H9 (cell line): Measurements from ENCODE around the gene TMEM185B. TPM values are rescaled to one million over a fixed set of nuclear protein-coding genes. Genes with fewer than 3 reads are reported as not detected.

Experiments
- DNase-seq: peaks from one replicate; pipeline ENCODE4 v3.0.0-alpha.2; 2017
- H2AFZ ChIP-seq: one replicate; pipeline ENCODE4 v1.6.1; 2013; ENCODE audit warnings: mild to moderate bottlenecking, low read length, control low read depth, moderate library complexity
- H2AK5ac ChIP-seq: 2 replicates; pipeline ENCODE4 v1.6.1; 2013; ENCODE audit warnings: low read length, control low read depth, mixed read lengths; ENCODE audit not compliant: insufficient read length
- H2BK120ac ChIP-seq: one replicate; pipeline ENCODE4 v1.6.1; 2013; ENCODE audit warnings: low read depth, mild to moderate bottlenecking, low read length, control low read depth, inconsistent platforms; ENCODE audit not compliant: poor library complexity, severe bottlenecking
- H2BK12ac ChIP-seq: 2 replicates; pipeline ENCODE4 v1.6.1; 2013; ENCODE audit warnings: low read length, control low read depth, mixed read lengths, low read depth; ENCODE audit not compliant: insufficient read length
- H2BK15ac ChIP-seq: 2 replicates; pipeline ENCODE4 v1.6.1; 2013; ENCODE audit warnings: low read depth, low read length, control low read depth
- H2BK20ac ChIP-seq: one replicate; pipeline ENCODE4 v1.6.1; 2013; ENCODE audit warnings: low read depth, mild to moderate bottlenecking, low read length, control low read depth, inconsistent platforms; ENCODE audit not compliant: poor library complexity, severe bottlenecking
- H2BK5ac ChIP-seq: 2 replicates; pipeline ENCODE4 v1.6.1; 2013; ENCODE audit warnings: low read length, control low read depth, mixed read lengths; ENCODE audit not compliant: insufficient read length
- H3K14ac ChIP-seq: 2 replicates; pipeline ENCODE4 v1.6.1; 2013; ENCODE audit warnings: low read length, control low read depth; ENCODE audit not compliant: insufficient read depth
- H3K18ac ChIP-seq: 2 replicates; pipeline ENCODE4 v1.6.1; 2013; ENCODE audit warnings: low read depth, mild to moderate bottlenecking, mixed read lengths, low read length, control low read depth; ENCODE audit not compliant: insufficient read length
- H3K23ac ChIP-seq: 2 replicates; pipeline ENCODE4 v1.6.1; 2013; ENCODE audit warnings: low read length, control low read depth, mixed read lengths, low read depth; ENCODE audit not compliant: insufficient read length
- H3K23me2 ChIP-seq: 2 replicates; pipeline ENCODE4 v1.6.1; 2013; ENCODE audit warnings: low read depth, mild to moderate bottlenecking, mixed read lengths, low read length, control low read depth; ENCODE audit not compliant: insufficient read length, poor library complexity, severe bottlenecking
- H3K27ac ChIP-seq: 2 replicates; pipeline ENCODE4 v1.5.1; 2013; ENCODE audit warnings: low read length, control low read depth, mixed read lengths, low read depth; ENCODE audit not compliant: insufficient read length
- H3K27me3 ChIP-seq: 2 replicates; pipeline ENCODE4 v1.6.1; 2013; ENCODE audit warnings: low read length, control low read depth, inconsistent platforms; ENCODE audit not compliant: insufficient read depth
- H3K4ac ChIP-seq: 2 replicates; pipeline ENCODE4 v1.6.1; 2013; ENCODE audit warnings: low read depth, mild to moderate bottlenecking, control low read depth, inconsistent platforms, low read length, moderate library complexity
- H3K4me1 ChIP-seq: 2 replicates; pipeline ENCODE4 v1.6.1; 2013; ENCODE audit warnings: low read length, control low read depth, inconsistent platforms; ENCODE audit not compliant: insufficient read depth
- H3K4me2 ChIP-seq: 2 replicates; pipeline ENCODE4 v1.6.1; 2013; ENCODE audit warnings: low read length, control low read depth, mixed read lengths; ENCODE audit not compliant: insufficient read length, insufficient read depth
- H3K56ac ChIP-seq: 2 replicates; pipeline ENCODE4 v1.6.1; 2013; ENCODE audit warnings: low read depth, mild to moderate bottlenecking, mixed read lengths, low read length, control low read depth; ENCODE audit not compliant: insufficient read length
- H3K79me1 ChIP-seq: 2 replicates; pipeline ENCODE4 v1.6.1; 2013; ENCODE audit warnings: low read depth, mild to moderate bottlenecking, moderate library complexity, low read length, control low read depth, inconsistent platforms; ENCODE audit not compliant: insufficient read depth, poor library complexity, severe bottlenecking
- H3K79me2 ChIP-seq: 2 replicates; pipeline ENCODE4 v1.6.1; 2013; ENCODE audit warnings: low read length, control low read depth, inconsistent platforms; ENCODE audit not compliant: insufficient read depth
- H3K9ac ChIP-seq: 2 replicates; pipeline ENCODE4 v1.6.1; 2013; ENCODE audit warnings: low read length, control low read depth, mixed read lengths; ENCODE audit not compliant: insufficient read length; ENCODE audit errors: extremely low read depth
- H3K9me3 ChIP-seq: one replicate; pipeline ENCODE4 v1.6.1; 2013; ENCODE audit warnings: low read depth, low read length, inconsistent platforms; ENCODE audit not compliant: control insufficient read depth
- H3T11ph ChIP-seq: one replicate; pipeline ENCODE4 v1.6.1; 2013; ENCODE audit warnings: mild to moderate bottlenecking, low read length, control low read depth, inconsistent platforms
- H4K20me1 ChIP-seq: one replicate; pipeline ENCODE4 v1.6.1; 2013; ENCODE audit not compliant: control insufficient read depth, insufficient read length, insufficient read depth
- H4K5ac ChIP-seq: 2 replicates; pipeline ENCODE4 v1.6.1; 2013; ENCODE audit warnings: low read depth, mild to moderate bottlenecking, mixed read lengths, low read length, control low read depth; ENCODE audit not compliant: insufficient read length
- H4K8ac ChIP-seq: replicated peaks from 2 replicates; pipeline ENCODE4 v1.6.1; 2013; ENCODE audit warnings: low read length, control low read depth, mixed read lengths, low read depth; ENCODE audit not compliant: insufficient read length
- H4K91ac ChIP-seq: 2 replicates; pipeline ENCODE4 v1.6.1; 2013; ENCODE audit warnings: low read depth, mild to moderate bottlenecking, moderate library complexity, mixed read lengths, low read length, control low read depth; ENCODE audit not compliant: insufficient read length
- H3K27ac Mint-ChIP-seq, 3 experiments: 2 replicates in 2 of 3; 3 replicates in 1 of 3; pipeline ENCODE4 v1.8.0; 2020 to 2021; ENCODE audit warnings: mixed read lengths in 3 of 3, mild to moderate bottlenecking in 1 of 3, moderate library complexity in 1 of 3
- H3K27me3 Mint-ChIP-seq: 2 replicates; pipeline ENCODE4 v1.8.0; 2021; ENCODE audit warnings: low read depth, mild to moderate bottlenecking, moderate library complexity, mixed read lengths
- H3K36me3 Mint-ChIP-seq, 3 experiments: 2 replicates in 2 of 3; 3 replicates in 1 of 3; pipeline ENCODE4 v1.8.0; 2020 to 2021; ENCODE audit warnings: low read depth in 3 of 3, mixed read lengths in 3 of 3; ENCODE audit not compliant: insufficient read depth in 1 of 3
- H3K4me1 Mint-ChIP-seq, 2 experiments: 2 replicates each; pipeline ENCODE4 v1.8.0; 2020; ENCODE audit warnings: mixed read lengths in 2 of 2
- H3K4me3 Mint-ChIP-seq, 2 experiments: 2 replicates in 1 of 2; 3 replicates in 1 of 2; pipeline ENCODE4 v1.8.0; 2020 to 2021; ENCODE audit warnings: mild to moderate bottlenecking in 2 of 2, mixed read lengths in 2 of 2, moderate library complexity in 1 of 2
- H3K9me3 Mint-ChIP-seq, 2 experiments: 2 replicates in 1 of 2; 3 replicates in 1 of 2; pipeline ENCODE4 v1.8.0; 2020; ENCODE audit warnings: mild to moderate bottlenecking in 2 of 2, mixed read lengths in 2 of 2, moderate library complexity in 1 of 2
- WGBS: extraction: QIAGEN DNeasy Blood & Tissue Kit; methylation state at CpG from one replicate; pipeline ENCODE4 v1.1.7; 2013; ENCODE audit warnings: missing lambda C conversion rate, low lambda C conversion rate, mixed read lengths; ENCODE audit not compliant: insufficient read length; ENCODE audit errors: extremely low coverage; 5-methylcytosine and 5-hydroxymethylcytosine counted together
- long read RNA-seq: library from polyadenylated mRNA; unstranded; transcript quantifications from one replicate; pipeline ENCODE4 v2.0.0, GENCODE V29; 2020
- total RNA-seq: library from RNA; stranded (reverse); gene quantifications from 2 replicates; pipeline ENCODE4 v1.2.1, GENCODE V29; 2021
- TF ChIP-seq, protein P1 (sequence below): fragments of 200-600 bp; sonication (generic); conservative IDR thresholded peaks from 3 replicates; pipeline ENCODE4 v1.8.0; 2021; ENCODE audit warnings: antibody characterized with exemption, mild to moderate bottlenecking

TMEM185B gene
- 28.4 and 29.0 TPM in 2 replicates for total RNA-seq
- long read RNA-seq, transcript TMEM185B-201 (1 exons, 2,131 nt), result major isoform, 8 of 8 reads
- long read RNA-seq, partial matches to known transcripts, result 0 of 8 reads
- long read RNA-seq, other reads (novel, unspliced or antisense), result 0 of 8 reads

DNA sequence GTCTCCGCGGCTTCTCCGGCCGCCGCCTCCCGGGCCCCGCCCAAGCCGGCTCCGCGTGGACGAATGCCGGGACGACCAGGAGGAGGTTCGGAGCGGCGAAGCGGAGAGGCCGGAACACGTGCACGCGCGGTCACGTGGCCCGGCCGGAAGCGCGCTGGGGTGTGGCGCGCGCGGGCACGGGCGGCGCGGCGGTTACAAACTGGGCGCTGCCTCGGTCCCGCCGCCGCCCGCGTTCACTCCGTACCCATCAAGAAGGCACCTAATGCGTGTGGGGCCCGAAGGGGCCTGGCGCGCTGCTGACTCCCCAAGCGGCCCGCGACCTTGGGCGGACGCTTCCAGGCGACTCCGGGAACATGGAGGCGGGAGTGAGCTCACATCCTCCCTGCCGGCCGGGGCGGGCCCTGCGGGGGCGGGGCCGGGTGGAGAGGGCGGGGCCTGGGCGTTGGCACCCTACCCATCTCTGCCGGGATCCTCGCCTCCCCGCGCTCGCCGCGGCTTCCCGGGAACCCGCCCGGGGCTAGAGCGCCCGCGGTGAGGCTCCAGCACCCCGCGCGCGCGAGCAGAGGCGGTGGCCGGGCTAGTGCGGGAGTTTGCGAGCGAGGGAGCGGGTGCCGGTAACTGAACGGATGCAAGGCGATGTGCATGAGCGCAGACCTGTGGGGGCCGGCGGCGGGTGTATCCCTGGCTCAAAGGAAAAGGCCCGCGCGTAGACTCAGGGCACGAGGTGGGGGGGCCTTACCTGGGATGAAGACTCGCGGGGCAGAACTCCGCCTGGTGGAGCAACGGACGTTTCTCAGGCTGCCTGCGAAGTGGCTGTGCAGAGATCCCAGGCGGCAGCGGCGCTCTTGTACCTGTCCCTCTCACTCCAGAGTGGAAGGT lies at the start of gene TMEM185B:
TMEM185B (minus strand) TSS at position 367 of the 879 bp plus-strand sequence. CDS start 424 bp downstream, outside the sequence.
- H3K4me3 Mint-ChIP-seq, result peak within 1 kb of the TSS; percentile 67 to 80
- Histone ChIP-seq H3K27ac (no peak within 1 kb of the TSS), H3K9ac (no peak within 1 kb of the TSS), H3K4ac (no peak within 1 kb of the TSS), H3K79me1 (no peaks in the 10 kb centered on the region), H2BK120ac (no peak within 1 kb of the TSS), H2BK12ac (no peak within 1 kb of the TSS), H3K4me1 (no peaks in the 10 kb centered on the region), H2AK5ac (no peak within 1 kb of the TSS), H2BK15ac (no peak within 1 kb of the TSS), H3K14ac (peak within 1 kb of the TSS; percentile 85), H3K23ac (no peak within 1 kb of the TSS), H3K23me2 (no peaks in the 10 kb centered on the region), H4K91ac (no peak within 1 kb of the TSS), H3K56ac (no peak within 1 kb of the TSS), H3T11ph (no peak within 1 kb of the TSS), H4K8ac (no peak within 1 kb of the TSS), H3K18ac (peak within 1 kb of the TSS; percentile 81), H3K79me2 (no peaks in the 10 kb centered on the region; the same call in 1 of the 2 replicates), H2BK5ac (no peak within 1 kb of the TSS), H4K20me1 (peaks cover 2% of the 10 kb centered on the region), H3K4me2 (peak within 1 kb of the TSS; percentile 53), H3K9me3 (peaks cover 4% of the 10 kb centered on the region), H3K27me3 (peaks cover 10% of the 10 kb centered on the region; the same call in 1 of the 2 replicates), H4K5ac (no peak within 1 kb of the TSS), H2BK20ac (no peak within 1 kb of the TSS), H2AFZ (no peak within 1 kb of the TSS)
- peak within 1 kb of the TSS in 1 of 3 experiments; percentile 76; a peak in 2 of 7 replicates for H3K27ac Mint-ChIP-seq
- TF ChIP-seq, protein P1, sequence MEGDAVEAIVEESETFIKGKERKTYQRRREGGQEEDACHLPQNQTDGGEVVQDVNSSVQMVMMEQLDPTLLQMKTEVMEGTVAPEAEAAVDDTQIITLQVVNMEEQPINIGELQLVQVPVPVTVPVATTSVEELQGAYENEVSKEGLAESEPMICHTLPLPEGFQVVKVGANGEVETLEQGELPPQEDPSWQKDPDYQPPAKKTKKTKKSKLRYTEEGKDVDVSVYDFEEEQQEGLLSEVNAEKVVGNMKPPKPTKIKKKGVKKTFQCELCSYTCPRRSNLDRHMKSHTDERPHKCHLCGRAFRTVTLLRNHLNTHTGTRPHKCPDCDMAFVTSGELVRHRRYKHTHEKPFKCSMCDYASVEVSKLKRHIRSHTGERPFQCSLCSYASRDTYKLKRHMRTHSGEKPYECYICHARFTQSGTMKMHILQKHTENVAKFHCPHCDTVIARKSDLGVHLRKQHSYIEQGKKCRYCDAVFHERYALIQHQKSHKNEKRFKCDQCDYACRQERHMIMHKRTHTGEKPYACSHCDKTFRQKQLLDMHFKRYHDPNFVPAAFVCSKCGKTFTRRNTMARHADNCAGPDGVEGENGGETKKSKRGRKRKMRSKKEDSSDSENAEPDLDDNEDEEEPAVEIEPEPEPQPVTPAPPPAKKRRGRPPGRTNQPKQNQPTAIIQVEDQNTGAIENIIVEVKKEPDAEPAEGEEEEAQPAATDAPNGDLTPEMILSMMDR, result peak; percentile 54
- H3K36me3 Mint-ChIP-seq, result peaks cover 10 to 25% (median 23%) of the 10 kb centered on the region in 3 experiments
- peaks cover 6 to 9% of the 10 kb centered on the region in 2 experiments for H3K9me3 Mint-ChIP-seq
- peaks cover 58% of the 10 kb centered on the region for H3K27me3 Mint-ChIP-seq
- H3K4me1 Mint-ChIP-seq, result peaks cover 24 to 35% of the 10 kb centered on the region in 2 experiments
- WGBS, result no CpG with 5 or more reads among the region's 108 CpGs
- DNase-seq, result peak; percentile 90
